HUES6 (cell line): ENCODE data around the gene KAT14.
A peak's percentile ranks its signal among the peaks of the same experiment; 100 is the strongest.
"Not testable (repeated sequence)": the region's sequence is repeated elsewhere in the genome, so short reads cannot be mapped to it uniquely, and the experiment has no call there.

Source experiments
- H3K27ac ChIP-seq: 2 replicates; pipeline ENCODE4 v1.7.0; 2013; ENCODE audit warnings: low read depth, mild to moderate bottlenecking, low read length, inconsistent platforms
- H3K27me3 ChIP-seq: 2 replicates; pipeline ENCODE4 v1.6.1; 2013; ENCODE audit warnings: low read length; ENCODE audit not compliant: control insufficient read depth, insufficient read depth
- H3K36me3 ChIP-seq: 2 replicates; pipeline ENCODE4 v1.6.1; 2013; ENCODE audit warnings: low read length; ENCODE audit not compliant: control insufficient read depth, insufficient read depth
- H3K4me1 ChIP-seq: 2 replicates; pipeline ENCODE4 v1.6.1; 2013; ENCODE audit warnings: low read length; ENCODE audit not compliant: control insufficient read depth, insufficient read depth
- H3K4me3 ChIP-seq: 2 replicates; pipeline ENCODE4 v1.5.1; 2013; ENCODE audit warnings: low read depth, low read length
- H3K9ac ChIP-seq: one replicate; pipeline ENCODE4 v1.6.1; 2013; ENCODE audit warnings: mild to moderate bottlenecking, low read length
- H3K9me3 ChIP-seq: 2 replicates; pipeline ENCODE4 v1.6.1; 2013; ENCODE audit warnings: low read depth, low read length; ENCODE audit not compliant: control insufficient read depth, insufficient read depth

KAT14 gene

GRCh38 chr20:18137412-18138265, at the start of gene KAT14, which contains the start of gene PET117:
TSS of gene KAT14 (plus strand) at chr20:18137863. CDS start at chr20:18142661, 4,798 bp downstream.
TSS of gene PET117 (plus strand) at chr20:18137863. CDS start at chr20:18137956, 93 bp downstream.
- Histone ChIP-seq H3K9ac (peak within 1 kb of the TSS; percentile 96), H3K4me1 (no peaks in the 10 kb centered on the region; the same call in 1 of the 2 replicates), H3K4me3 (peak within 1 kb of the TSS; percentile 97), H3K27ac (peak within 1 kb of the TSS; percentile 90), H3K9me3 (no peaks in the 10 kb centered on the region), H3K36me3 (peaks cover 8% of the 10 kb centered on the region), H3K27me3 (no peaks in the 10 kb centered on the region)

GRCh38 chr20:18088298-18088697, 49.4 kb upstream of the KAT14 start:
- not testable (repeated sequence) for H3K9me3 ChIP-seq, H3K9ac ChIP-seq, H3K4me1 ChIP-seq, H3K36me3 ChIP-seq, H3K27me3 ChIP-seq, H3K27ac ChIP-seq, H3K4me3 ChIP-seq

GRCh38 chr20:18088841-18089240, 48.8 kb upstream of the KAT14 start:
- H3K27me3 ChIP-seq, H3K4me1 ChIP-seq, H3K9me3 ChIP-seq, H3K36me3 ChIP-seq, H3K9ac ChIP-seq, H3K27ac ChIP-seq, H3K4me3 ChIP-seq: not testable (repeated sequence)

- H3K27me3 ChIP-seq = no peaks in the 10 kb centered on the region
- no peak overlapping the region for H3K9ac ChIP-seq
- H3K9me3 ChIP-seq = no peaks in the 10 kb centered on the region
- H3K27ac ChIP-seq = no peak overlapping the region
- H3K4me1 ChIP-seq = no peaks in the 10 kb centered on the region
- no peak overlapping the region for H3K4me3 ChIP-seq
- H3K36me3 ChIP-seq = no peaks in the 10 kb centered on the region
Measured at GRCh38 chr20:18090044-18090443, 47.6 kb upstream of the KAT14 start.

GRCh38 chr20:18090477-18090876, 47.2 kb upstream of the KAT14 start:
- Histone ChIP-seq H3K27me3 (no peaks in the 10 kb centered on the region), H3K27ac (no peak overlapping the region), H3K4me3 (no peak overlapping the region), H3K36me3 (no peaks in the 10 kb centered on the region), H3K9me3 (no peaks in the 10 kb centered on the region), H3K9ac (no peak overlapping the region), H3K4me1 (no peaks in the 10 kb centered on the region)

GRCh38 chr20:18091623-18092022, 46.0 kb upstream of the KAT14 start:
- H3K4me1 ChIP-seq = no peaks in the 10 kb centered on the region
- H3K9me3 ChIP-seq = no peaks in the 10 kb centered on the region
- no peaks in the 10 kb centered on the region for H3K36me3 ChIP-seq
- no peak overlapping the region for H3K4me3 ChIP-seq
- H3K27me3 ChIP-seq = no peaks in the 10 kb centered on the region
- H3K27ac ChIP-seq = no peak overlapping the region
- no peak overlapping the region for H3K9ac ChIP-seq

GRCh38 chr20:18092890-18093289, 44.8 kb upstream of the KAT14 start:
- Histone ChIP-seq H3K4me3 (no peak overlapping the region), H3K4me1 (no peaks in the 10 kb centered on the region), H3K27me3 (no peaks in the 10 kb centered on the region), H3K27ac (no peak overlapping the region), H3K9me3 (no peaks in the 10 kb centered on the region), H3K36me3 (no peaks in the 10 kb centered on the region), H3K9ac (no peak overlapping the region)

- Histone ChIP-seq H3K4me3 (no peak overlapping the region), H3K27ac (no peak overlapping the region), H3K9ac (no peak overlapping the region), H3K4me1 (no peaks in the 10 kb centered on the region), H3K9me3 (no peaks in the 10 kb centered on the region), H3K36me3 (no peaks in the 10 kb centered on the region), H3K27me3 (no peaks in the 10 kb centered on the region)
Measured at GRCh38 chr20:18093388-18093787, 44.3 kb upstream of the KAT14 start.

- H3K4me1 ChIP-seq = no peaks in the 10 kb centered on the region
- no peak overlapping the region for H3K4me3 ChIP-seq
- no peaks in the 10 kb centered on the region for H3K27me3 ChIP-seq
- H3K9me3 ChIP-seq = no peaks in the 10 kb centered on the region
- no peaks in the 10 kb centered on the region for H3K36me3 ChIP-seq
- H3K27ac ChIP-seq = no peak overlapping the region
- H3K9ac ChIP-seq = no peak overlapping the region
Measured at GRCh38 chr20:18094191-18094590, 43.5 kb upstream of the KAT14 start.

- H3K27me3 ChIP-seq, H3K9ac ChIP-seq, H3K9me3 ChIP-seq, H3K36me3 ChIP-seq, H3K4me3 ChIP-seq, H3K27ac ChIP-seq: not testable (repeated sequence)
- H3K4me1 ChIP-seq = peaks cover 14% of the 10 kb centered on the region
Measured at GRCh38 chr20:18100569-18100968, 37.1 kb upstream of the KAT14 start.

GRCh38 chr20:18101125-18101810, 36.4 kb upstream of the KAT14 start:
- H3K4me1 ChIP-seq = peaks cover 14% of the 10 kb centered on the region
- H3K4me3 ChIP-seq = peak overlapping the region; percentile 15; the same call in 1 of the 2 replicates
- no peak overlapping the region for H3K27ac ChIP-seq
- H3K9ac ChIP-seq = no peak overlapping the region
- H3K27me3 ChIP-seq = no peaks in the 10 kb centered on the region
- H3K9me3 ChIP-seq = no peaks in the 10 kb centered on the region
- no peaks in the 10 kb centered on the region for H3K36me3 ChIP-seq
